GM19025 (cell line): ENCODE results near the gene IGFBP1.
"Not testable (repeated sequence)": the region's sequence is repeated elsewhere in the genome, so short reads cannot be mapped to it uniquely, and the experiment has no call there.

Experiments used
- ATAC-seq: cut with Tn5 transposase; IDR thresholded peaks from one replicate; pipeline ENCODE4 v1.9.1; 2021; ENCODE audit warnings: mild to moderate bottlenecking, low read depth, moderate library complexity; ENCODE audit not compliant: unreplicated experiment

IGFBP1 gene

GRCh38 chr7:45888185-45888992 lies at the start of gene IGFBP1:
Gene IGFBP1 (plus strand): TSS chr7:45888488. CDS start chr7:45888653, 165 bp downstream.
- no peak for ATAC-seq

GRCh38 chr7:45838852-45839251 lies 49.4 kb upstream of the IGFBP1 start:
- ATAC-seq: not testable (repeated sequence)

- ATAC-seq: not testable (repeated sequence)
These were observed 46.2 kb upstream of the IGFBP1 start for GRCh38 chr7:45841926-45842717.

GRCh38 chr7:45846536-45846935 lies 41.8 kb upstream of the IGFBP1 start:
- not testable (repeated sequence) for ATAC-seq

- ATAC-seq: not testable (repeated sequence)
These were observed 39.6 kb upstream of the IGFBP1 start for GRCh38 chr7:45848734-45849133.

GRCh38 chr7:45852984-45853383 lies 35.3 kb upstream of the IGFBP1 start:
- ATAC-seq: not testable (repeated sequence)

- ATAC-seq: not testable (repeated sequence)
These were observed 34.8 kb upstream of the IGFBP1 start for GRCh38 chr7:45853491-45853890.

GRCh38 chr7:45855680-45856079 lies 32.6 kb upstream of the IGFBP1 start:
- not testable (repeated sequence) for ATAC-seq

GRCh38 chr7:45856888-45857287 lies 31.4 kb upstream of the IGFBP1 start:
- not testable (repeated sequence) for ATAC-seq

- ATAC-seq: no peak
These were observed 24.6 kb upstream of the IGFBP1 start for GRCh38 chr7:45863715-45864114.

- no peak for ATAC-seq
These were observed 22.5 kb upstream of the IGFBP1 start for GRCh38 chr7:45865594-45866410.

GRCh38 chr7:45867471-45867870 lies 20.8 kb upstream of the IGFBP1 start:
- ATAC-seq: no peak

- no peak for ATAC-seq
These were observed 18.9 kb upstream of the IGFBP1 start for GRCh38 chr7:45869426-45869825.

GRCh38 chr7:45872116-45873034 lies 15.9 kb upstream of the IGFBP1 start:
- no peak for ATAC-seq

GRCh38 chr7:45873035-45873354 lies 15.3 kb upstream of the IGFBP1 start, which contains the start of gene CCDC201:
Gene CCDC201 (minus strand): TSS chr7:45873082. CDS start chr7:45873007, 75 bp downstream.
- ATAC-seq: no peak

GRCh38 chr7:45873355-45873754 lies 14.9 kb upstream of the IGFBP1 start:
- no peak for ATAC-seq

GRCh38 chr7:45874408-45875131 lies 13.7 kb upstream of the IGFBP1 start:
- no peak for ATAC-seq

- ATAC-seq: no peak
These were observed 11.8 kb upstream of the IGFBP1 start for GRCh38 chr7:45876519-45876918.
